Neural progenitor cell (in vitro differentiated cells): Measurements from ENCODE around the gene SCAMP1. TPM values are rescaled to one million over a fixed set of nuclear protein-coding genes. Genes with fewer than 3 reads are reported as not detected.

Source experiments
- DNase-seq: peaks from one replicate; pipeline ENCODE4 v3.0.0-alpha.2; 2016; ENCODE audit warnings: low spot score
- H2AFZ ChIP-seq: fragments of 200-600 bp; sonication (generic); replicated peaks from 2 replicates; pipeline ENCODE4 v1.6.1; 2016; ENCODE audit warnings: antibody characterized with exemption
- H3F3A ChIP-seq: fragments of 200-600 bp; sonication (generic); 2 replicates; pipeline ENCODE4 v1.6.1; 2016; ENCODE audit warnings: antibody characterized with exemption, low read depth
- H3K27ac ChIP-seq: fragments of 200-600 bp; sonication (generic); 2 replicates; pipeline ENCODE4 v1.5.1; 2016; ENCODE audit warnings: mild to moderate bottlenecking
- H3K27me3 ChIP-seq: fragments of 200-600 bp; sonication (generic); 2 replicates; pipeline ENCODE4 v1.6.1; 2016; ENCODE audit warnings: mild to moderate bottlenecking, moderate library complexity
- H3K36me3 ChIP-seq: fragments of 200-600 bp; sonication (generic); 2 replicates; pipeline ENCODE4 v1.5.1; 2016
- H3K4me1 ChIP-seq: fragments of 200-600 bp; sonication (generic); 2 replicates; pipeline ENCODE4 v1.6.1; 2016; ENCODE audit warnings: mixed run types
- H3K4me2 ChIP-seq: fragments of 200-600 bp; sonication (generic); 2 replicates; pipeline ENCODE4 v1.6.1; 2016
- H3K4me3 ChIP-seq: fragments of 200-600 bp; sonication (generic); 2 replicates; pipeline ENCODE4 v1.5.1; 2016
- H3K79me2 ChIP-seq: fragments of 200-600 bp; sonication (generic); 2 replicates; pipeline ENCODE4 v1.6.1; 2016; ENCODE audit warnings: low read depth
- H3K9ac ChIP-seq: fragments of 200-600 bp; sonication (generic); 2 replicates; pipeline ENCODE4 v1.6.1; 2016
- H3K9me3 ChIP-seq: fragments of 200-600 bp; sonication (generic); 2 replicates; pipeline ENCODE4 v1.5.1; 2016; ENCODE audit warnings: low read depth
- H4K20me1 ChIP-seq: fragments of 200-600 bp; sonication (generic); 2 replicates; pipeline ENCODE4 v1.6.1; 2016; ENCODE audit warnings: low read depth
- H3K27ac Mint-ChIP-seq: 3 replicates; pipeline ENCODE4 v1.8.0; 2021; ENCODE audit warnings: mixed read lengths
- H3K27me3 Mint-ChIP-seq: 2 replicates; pipeline ENCODE4 v1.8.0; 2022; ENCODE audit warnings: low read depth, mild to moderate bottlenecking, inconsistent platforms, moderate library complexity, mixed read lengths; ENCODE audit not compliant: insufficient read depth
- H3K36me3 Mint-ChIP-seq: 3 replicates; pipeline ENCODE4 v1.8.0; 2021; ENCODE audit warnings: mixed read lengths
- H3K4me1 Mint-ChIP-seq: 3 replicates; pipeline ENCODE4 v1.8.0; 2021; ENCODE audit warnings: mixed read lengths
- H3K4me3 Mint-ChIP-seq: 3 replicates; pipeline ENCODE4 v1.8.0; 2021; ENCODE audit warnings: mild to moderate bottlenecking, moderate library complexity, mixed read lengths
- H3K9me3 Mint-ChIP-seq: 3 replicates; pipeline ENCODE4 v1.8.0; 2020; ENCODE audit warnings: mixed read lengths
- CTCF ChIP-seq: fragments of 200-600 bp; sonication (generic); IDR thresholded peaks from 2 replicates; pipeline ENCODE4 v1.5.1; 2017; ENCODE audit warnings: antibody characterized with exemption, mild to moderate bottlenecking
- EZH2 ChIP-seq: fragments of 200-600 bp; sonication (generic); IDR thresholded peaks from 2 replicates; pipeline ENCODE4 v1.6.1; 2017; ENCODE audit warnings: antibody characterized with exemption, mild to moderate bottlenecking, moderate library complexity
- EZH2phosphoT487 ChIP-seq: fragments of 200-600 bp; sonication (generic); IDR thresholded peaks from 2 replicates; pipeline ENCODE4 v1.6.1; 2017; ENCODE audit warnings: antibody characterized with exemption
- total RNA-seq: library from RNA; depleted of rRNA; stranded (reverse); fragments of >200 nt; gene quantifications from 2 replicates; pipeline ENCODE4 v1.2.3, GENCODE V29; 2015; ENCODE audit warnings: low replicate concordance

Gene SCAMP1
- total RNA-seq, 1 donor from 2014 or later, result 110 TPM

DNA sequence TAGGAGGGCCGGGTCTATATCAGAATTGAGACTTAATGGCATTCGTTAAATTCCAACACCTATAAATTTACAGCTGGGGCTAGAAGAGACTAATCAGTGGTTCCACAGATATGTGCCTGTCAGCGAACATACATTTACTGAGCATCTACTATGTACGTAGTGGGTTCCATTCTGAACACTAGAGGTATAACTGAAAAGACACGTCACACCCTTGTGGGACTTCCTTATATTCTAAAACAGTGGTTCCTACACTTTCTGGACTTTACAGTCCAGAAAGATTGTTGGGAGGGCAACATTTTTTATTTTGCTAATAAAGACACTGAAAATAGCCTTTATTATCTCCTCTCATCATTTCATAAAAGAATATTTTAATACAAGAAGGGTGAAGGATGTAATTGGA, 140.5 kb downstream of the SCAMP1 start:
- Histone ChIP-seq H3K4me1 (peaks cover 10% of the 10 kb centered on the region), H2AFZ (no peak overlapping the region), H3K79me2 (no peaks in the 10 kb centered on the region), H3K9me3 (no peaks in the 10 kb centered on the region), H3K4me2 (no peak overlapping the region), H3K27ac (no peak overlapping the region), H3F3A (no peaks in the 10 kb centered on the region), H3K36me3 (no peaks in the 10 kb centered on the region), H3K9ac (no peak overlapping the region), H3K4me3 (no peak overlapping the region), H3K27me3 (no peaks in the 10 kb centered on the region), H4K20me1 (peaks cover 3% of the 10 kb centered on the region)
- H3K36me3 Mint-ChIP-seq, result peaks cover 3% of the 10 kb centered on the region
- TF ChIP-seq EZH2phosphoT487 (no peak), CTCF (no peak), EZH2 (no peak)
- no peaks in the 10 kb centered on the region for H3K9me3 Mint-ChIP-seq
- H3K4me1 Mint-ChIP-seq, result peaks cover 11% of the 10 kb centered on the region
- no peak overlapping the region for H3K27ac Mint-ChIP-seq
- H3K4me3 Mint-ChIP-seq, result no peak overlapping the region
- DNase-seq, result no peak
- H3K27me3 Mint-ChIP-seq, result no peaks in the 10 kb centered on the region

- H4K20me1 ChIP-seq, result peaks cover 8% of the 10 kb centered on the region
- DNase-seq, result no peak
- no peaks in the 10 kb centered on the region for H3K27me3 ChIP-seq
- H3K27ac Mint-ChIP-seq, result peak overlapping the region; percentile 45
- H3K9me3 Mint-ChIP-seq, result no peaks in the 10 kb centered on the region
- peaks cover 10% of the 10 kb centered on the region for H3K4me1 Mint-ChIP-seq
- no peak for TF ChIP-seq EZH2
- TF ChIP-seq CTCF, result no peak
- no peak for TF ChIP-seq EZH2phosphoT487
- no peak overlapping the region for H3K4me2 ChIP-seq
- no peaks in the 10 kb centered on the region for H3K36me3 ChIP-seq
- no peak overlapping the region for H3K27ac ChIP-seq
- H3K36me3 Mint-ChIP-seq, result peaks cover 2% of the 10 kb centered on the region
- H3K79me2 ChIP-seq, result no peaks in the 10 kb centered on the region
- H3K27me3 Mint-ChIP-seq, result no peaks in the 10 kb centered on the region
- no peaks in the 10 kb centered on the region for H3K9me3 ChIP-seq
- H3K4me1 ChIP-seq, result peaks cover 12% of the 10 kb centered on the region
- no peak overlapping the region for H3K4me3 ChIP-seq
- H2AFZ ChIP-seq, result no peak overlapping the region
- no peaks in the 10 kb centered on the region for H3F3A ChIP-seq
- H3K9ac ChIP-seq, result no peak overlapping the region
- H3K4me3 Mint-ChIP-seq, result no peak overlapping the region
Observed at GRCh38 chr5:78501411-78502352, 141.3 kb downstream of the SCAMP1 start.

GRCh38 chr5:78503958-78504653, 143.7 kb downstream of the SCAMP1 start:
- no peak overlapping the region for H2AFZ ChIP-seq
- peaks cover 12% of the 10 kb centered on the region for H4K20me1 ChIP-seq
- H3K9ac ChIP-seq, result no peak overlapping the region
- no peaks in the 10 kb centered on the region for H3K79me2 ChIP-seq
- Mint-ChIP-seq H3K36me3 (peaks cover 2% of the 10 kb centered on the region), H3K4me1 (peaks cover 17% of the 10 kb centered on the region), H3K9me3 (no peaks in the 10 kb centered on the region), H3K4me3 (no peak overlapping the region), H3K27ac (peak overlapping the region; percentile 80), H3K27me3 (no peaks in the 10 kb centered on the region)
- H3K4me1 ChIP-seq, result peaks cover 21% of the 10 kb centered on the region
- H3K27ac ChIP-seq, result no peak overlapping the region
- no peaks in the 10 kb centered on the region for H3K9me3 ChIP-seq
- no peaks in the 10 kb centered on the region for H3K36me3 ChIP-seq
- no peak for TF ChIP-seq EZH2phosphoT487
- no peak for TF ChIP-seq CTCF
- TF ChIP-seq EZH2, result no peak
- DNase-seq, result no peak
- H3K4me3 ChIP-seq, result no peak overlapping the region
- H3K4me2 ChIP-seq, result no peak overlapping the region
- no peaks in the 10 kb centered on the region for H3K27me3 ChIP-seq
- H3F3A ChIP-seq, result no peaks in the 10 kb centered on the region
